Measurements from ENCODE around the gene MPV17.
"Not testable (repeated sequence)": the region's sequence is repeated elsewhere in the genome, so short reads cannot be mapped to it uniquely, and the experiment has no call there.

Gene MPV17

GRCh38 chr2:27322301-27322765 lies 564 bp downstream of the MPV17 start:
- DNase-seq = peak; percentile 66

- no peak for DNase-seq
These were observed 1.8 kb downstream of the MPV17 start for GRCh38 chr2:27320958-27321543.

GRCh38 chr2:27319839-27320238 lies 3.1 kb downstream of the MPV17 start:
- DNase-seq = not testable (repeated sequence)

GRCh38 chr2:27316655-27317412 lies 6.1 kb downstream of the MPV17 start:
- no peak for DNase-seq

- DNase-seq = no peak
These were observed 7.8 kb downstream of the MPV17 start for GRCh38 chr2:27315122-27315521.

- DNase-seq = no peak
These were observed 8.2 kb downstream of the MPV17 start for GRCh38 chr2:27314709-27315108.

GRCh38 chr2:27313882-27314645 lies 8.8 kb downstream of the MPV17 start:
- no peak for DNase-seq

GRCh38 chr2:27312152-27312551 lies 10.7 kb downstream of the MPV17 start:
- no peak for DNase-seq

- no peak for DNase-seq
These were observed 13.2 kb downstream of the MPV17 start for GRCh38 chr2:27309651-27310050.

GRCh38 chr2:27308359-27308881 lies 14.5 kb downstream of the MPV17 start, which contains the start of gene UCN:
Gene UCN, minus strand, starts transcription at chr2:27308445. Its CDS starts 550 bp downstream, at chr2:27307895.
- DNase-seq = no peak

GRCh38 chr2:27307545-27308358 lies 15.1 kb downstream of the MPV17 start:
- DNase-seq = no peak

GRCh38 chr2:27307287-27307544 lies 15.7 kb downstream of the MPV17 start:
- DNase-seq = no peak

- DNase-seq = peak; percentile 71
These were observed 16.2 kb downstream of the MPV17 start for GRCh38 chr2:27306573-27307286.

GRCh38 chr2:27306136-27306535 lies 16.8 kb downstream of the MPV17 start:
- no peak for DNase-seq

- DNase-seq = no peak
These were observed 17.4 kb downstream of the MPV17 start for GRCh38 chr2:27305516-27305915.

GRCh38 chr2:27304488-27305240 lies 18.2 kb downstream of the MPV17 start:
- DNase-seq = no peak

GRCh38 chr2:27303093-27304025 lies 19.5 kb downstream of the MPV17 start:
- peak; percentile 70 for DNase-seq

GRCh38 chr2:27300606-27301005 lies 22.3 kb downstream of the MPV17 start:
- not testable (repeated sequence) for DNase-seq

- no peak for DNase-seq
These were observed 24.4 kb downstream of the MPV17 start for GRCh38 chr2:27298391-27299080.

GRCh38 chr2:27297195-27297594 lies 25.7 kb downstream of the MPV17 start:
- no peak for DNase-seq

All from activated effector memory CD4-positive, alpha-beta T cell treated with anti-CD3 and anti-CD28 coated beads, Interleukin-2, amount 50 U/mL, for 16 hours (primary cell).